Spinal cord (tissue), 10 donors: Measurements from ENCODE around the gene NLE1. TPM values are rescaled to one million over a fixed set of nuclear protein-coding genes. Genes with fewer than 3 reads are reported as not detected.
"Not testable (repeated sequence)": the region's sequence is repeated elsewhere in the genome, so short reads cannot be mapped to it uniquely, and the experiment has no call there.

Experiments
- DNase-seq, 6 donors: peaks; one replicate each; pipeline versions ENCODE4 v3.0.0 to v3.0.0-alpha.2; 2013 to 2015; ENCODE audit warnings: low spot score in 6 of 6, low read depth in 4 of 6
- H3K27ac ChIP-seq: one replicate; pipeline ENCODE4 v1.5.1; 2013; ENCODE audit warnings: low read depth, low read length, control low read depth
- H3K27me3 ChIP-seq: one replicate; pipeline ENCODE4 v1.6.1; 2013; ENCODE audit warnings: low read length; ENCODE audit not compliant: control insufficient read depth, insufficient read depth
- H3K36me3 ChIP-seq: one replicate; pipeline ENCODE4 v1.6.1; 2013; ENCODE audit warnings: low read length; ENCODE audit not compliant: control insufficient read depth, insufficient read depth
- H3K4me1 ChIP-seq: one replicate; pipeline ENCODE4 v1.6.1; 2013; ENCODE audit warnings: low read length; ENCODE audit not compliant: control insufficient read depth, insufficient read depth
- H3K4me3 ChIP-seq: one replicate; pipeline ENCODE4 v1.5.1; 2013; ENCODE audit warnings: low read depth, low read length, control low read depth
- H3K9me3 ChIP-seq: one replicate; pipeline ENCODE4 v1.6.1; 2013; ENCODE audit warnings: low read length; ENCODE audit not compliant: control insufficient read depth, insufficient read depth
- WGBS: methylation state at CpG from one replicate; pipeline ENCODE4 v1.1.5; 2013; ENCODE audit warnings: missing lambda C conversion rate; ENCODE audit not compliant: insufficient coverage; 5-methylcytosine and 5-hydroxymethylcytosine counted together
- polyA plus RNA-seq, 2 donors: library from polyadenylated mRNA; unstranded; fragments of 120-200 nt; gene quantifications; one replicate each; pipeline ENCODE4 v1.2.1, GENCODE V29; 2013; ENCODE audit not compliant: insufficient read length in 2 of 2
- total RNA-seq, 2 donors: library from RNA; depleted of rRNA in 1 of 2; stranded (reverse); fragments of 120-200 nt in 1 of 2; fragments of >200 nt in 1 of 2; gene quantifications; one replicate each; pipeline versions ENCODE4 v1.2.3 to v1.2.4, GENCODE V29; 2013 to 2014
- donor health status: healthy.

NLE1 gene
- total and polyA plus RNA-seq, 4 donors, result 14.2 to 26.1 (median 19.0) TPM

DNA sequence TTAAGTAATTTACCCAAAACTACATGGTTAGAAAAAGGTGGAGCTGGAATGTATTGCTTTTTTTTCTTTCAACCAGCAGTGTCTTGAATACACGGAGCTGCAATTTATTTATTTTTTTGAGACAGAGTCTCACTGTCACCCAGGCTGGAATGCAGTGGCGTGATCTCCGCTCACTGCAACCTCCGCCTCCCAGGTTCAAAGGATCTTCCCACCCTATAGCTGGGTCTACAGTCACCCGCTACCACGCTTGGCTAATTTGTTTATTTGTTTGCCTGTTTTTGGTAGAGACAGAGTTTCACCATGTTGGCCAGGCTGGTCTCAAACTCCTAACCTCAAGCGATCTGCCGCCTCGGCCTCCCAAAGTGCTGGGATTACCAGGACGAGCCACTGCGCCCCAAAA lies 51.4 kb downstream of the NLE1 start:
- peaks cover 18% of the 10 kb centered on the region for H3K4me1 ChIP-seq
- H3K36me3 ChIP-seq, H3K27ac ChIP-seq, H3K27me3 ChIP-seq, H3K4me3 ChIP-seq, H3K9me3 ChIP-seq, DNase-seq: not testable (repeated sequence)
- WGBS, result 90% methylated on average over 5 of the region's 11 CpGs

DNA sequence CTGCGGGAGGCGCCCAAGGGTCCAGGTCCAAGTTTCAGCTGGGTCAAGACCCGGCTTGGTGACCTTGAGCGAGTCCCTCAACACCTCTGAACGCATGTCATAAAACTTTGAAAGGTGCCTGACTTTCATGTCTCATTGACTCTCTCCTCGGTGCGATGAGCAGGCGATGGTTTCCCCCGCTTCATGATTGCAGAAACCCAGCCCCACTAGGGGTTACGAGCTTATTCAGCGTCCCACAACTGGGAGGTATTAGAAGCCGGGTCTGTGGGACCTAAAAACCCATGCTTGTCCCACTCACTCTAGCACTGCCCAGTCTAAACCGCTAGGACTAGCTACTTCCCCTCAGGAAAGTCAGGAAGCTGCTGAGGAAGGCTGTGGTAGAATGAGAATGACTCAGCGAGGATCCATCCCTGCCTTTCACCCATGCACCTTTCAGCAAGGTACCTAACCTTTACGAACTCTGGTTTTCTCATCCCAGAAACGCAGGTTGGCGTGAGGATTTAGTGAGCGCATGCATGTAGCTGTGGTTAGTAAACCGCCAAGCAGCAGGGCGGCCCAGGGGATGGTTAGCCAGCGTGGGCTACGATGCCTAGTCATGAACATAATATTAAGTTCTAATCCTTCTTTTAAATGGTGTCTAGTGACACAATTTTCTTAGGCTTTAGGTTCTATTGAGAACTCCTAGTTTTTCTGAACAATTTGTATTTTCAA lies 52.4 kb downstream of the NLE1 start:
- H3K4me1 ChIP-seq, result peaks cover 18% of the 10 kb centered on the region
- no peak for DNase-seq
- 34% methylated on average over 13 of the region's 22 CpGs for WGBS
- no peaks in the 10 kb centered on the region for H3K27me3 ChIP-seq
- H3K9me3 ChIP-seq, result no peaks in the 10 kb centered on the region
- H3K27ac ChIP-seq, result peak overlapping the region; percentile 4
- H3K4me3 ChIP-seq, result peak overlapping the region; percentile 10
- no peaks in the 10 kb centered on the region for H3K36me3 ChIP-seq

GRCh38 chr17:35088881-35089585 lies 53.1 kb downstream of the NLE1 start:
- WGBS, result under 1% methylated on average over 60 of the region's 80 CpGs
- peak overlapping the region; percentile 86 for H3K4me3 ChIP-seq
- peak; percentile 50 to 96 (median 80) for DNase-seq

GRCh38 chr17:35088356-35088880 lies 53.7 kb downstream of the NLE1 start:
- Histone ChIP-seq H3K27me3 (no peaks in the 10 kb centered on the region), H3K4me3 (peak overlapping the region; percentile 86), H3K27ac (peak overlapping the region; percentile 50), H3K9me3 (no peaks in the 10 kb centered on the region), H3K36me3 (no peaks in the 10 kb centered on the region), H3K4me1 (peaks cover 22% of the 10 kb centered on the region)
- WGBS, result 0% methylated on average over 23 of the region's 26 CpGs
- DNase-seq, result peak in 4 of 6 donors; percentile 24 to 73 (median 54)

More at GRCh38 chr17:35088881-35089585, 53.1 kb downstream of the NLE1 start:
- no peaks in the 10 kb centered on the region for H3K9me3 ChIP-seq
- H3K36me3 ChIP-seq, result no peaks in the 10 kb centered on the region
- peak overlapping the region; percentile 50 for H3K27ac ChIP-seq
- H3K27me3 ChIP-seq, result no peaks in the 10 kb centered on the region
- H3K4me1 ChIP-seq, result peaks cover 18% of the 10 kb centered on the region

GRCh38 chr17:35087731-35088355 lies 54.3 kb downstream of the NLE1 start:
- peak overlapping the region; percentile 50 for H3K27ac ChIP-seq
- H3K36me3 ChIP-seq, result no peaks in the 10 kb centered on the region
- WGBS, result 21% methylated on average over 4 of the region's 9 CpGs
- no peaks in the 10 kb centered on the region for H3K27me3 ChIP-seq
- H3K4me1 ChIP-seq, result peaks cover 23% of the 10 kb centered on the region
- peak in 2 of 6 donors; percentile 22 to 61 for DNase-seq
- H3K9me3 ChIP-seq, result no peaks in the 10 kb centered on the region
- H3K4me3 ChIP-seq, result peak overlapping the region; percentile 86

- Histone ChIP-seq H3K9me3 (no peaks in the 10 kb centered on the region), H3K27me3 (no peaks in the 10 kb centered on the region), H3K27ac (no peak overlapping the region), H3K4me1 (peaks cover 23% of the 10 kb centered on the region), H3K36me3 (no peaks in the 10 kb centered on the region), H3K4me3 (no peak overlapping the region)
- 97% methylated on average over 5 of the region's 8 CpGs for WGBS
- DNase-seq, result no peak
Measured at GRCh38 chr17:35086931-35087573, 55.1 kb downstream of the NLE1 start.

GRCh38 chr17:35086164-35086563 lies 55.9 kb downstream of the NLE1 start:
- Histone ChIP-seq H3K27ac (no peak overlapping the region), H3K4me3 (no peak overlapping the region)

DNA sequence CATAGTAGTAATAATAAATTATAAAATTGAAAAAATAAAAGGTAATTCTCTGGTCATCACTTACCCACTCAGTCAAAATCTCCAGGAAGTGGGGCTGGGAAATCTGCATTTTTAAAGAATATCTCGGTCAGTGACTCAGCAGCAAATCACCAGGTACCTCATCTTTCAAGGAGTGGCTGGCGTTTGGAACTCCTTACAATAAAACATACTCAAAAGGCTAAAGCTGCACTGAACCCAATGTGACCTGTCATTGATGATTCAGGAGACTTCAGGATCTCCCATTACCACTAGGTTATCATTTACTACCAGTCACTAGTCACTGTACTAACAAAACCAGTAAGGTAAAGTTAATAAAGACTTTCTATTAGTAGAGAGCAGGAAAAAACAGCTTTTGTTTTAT lies 57.1 kb downstream of the NLE1 start:
- no peaks in the 10 kb centered on the region for H3K36me3 ChIP-seq
- H3K27me3 ChIP-seq, result no peaks in the 10 kb centered on the region
- WGBS, result 80% methylated on average over 1 of the region's 2 CpGs
- no peak for DNase-seq
- no peak overlapping the region for H3K4me3 ChIP-seq
- H3K9me3 ChIP-seq, result no peaks in the 10 kb centered on the region
- H3K27ac ChIP-seq, result no peak overlapping the region
- H3K4me1 ChIP-seq, result peaks cover 23% of the 10 kb centered on the region

More at GRCh38 chr17:35086164-35086563, 55.9 kb downstream of the NLE1 start:
- H3K36me3 ChIP-seq, result no peaks in the 10 kb centered on the region
- no peaks in the 10 kb centered on the region for H3K27me3 ChIP-seq
- H3K4me1 ChIP-seq, result peaks cover 23% of the 10 kb centered on the region
- no peak for DNase-seq
- H3K9me3 ChIP-seq, result no peaks in the 10 kb centered on the region
- 98% methylated on average over 8 of the region's 8 CpGs for WGBS

DNA sequence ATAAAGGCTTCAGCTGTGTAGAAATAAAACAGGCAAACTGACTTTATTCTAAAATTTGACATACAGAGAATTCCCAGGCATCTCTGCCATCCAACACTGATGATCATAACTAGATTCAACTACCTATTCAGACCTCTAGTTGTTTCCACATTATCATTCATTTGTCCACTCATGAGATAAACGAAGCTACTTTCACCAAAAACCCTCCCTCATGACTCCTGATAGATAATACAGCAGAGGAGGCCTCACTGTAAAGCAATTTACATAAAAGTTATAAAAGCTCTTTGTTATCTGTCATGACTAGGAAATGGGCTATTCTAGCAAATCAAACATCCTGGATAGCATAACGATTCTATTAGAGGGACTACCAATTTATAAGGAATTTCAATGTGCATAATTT lies 59.0 kb downstream of the NLE1 start:
- DNase-seq, result no peak

More for the DNA sequence above, 59.0 kb downstream of the NLE1 start:
- Histone ChIP-seq H3K27ac (no peak overlapping the region), H3K4me1 (peaks cover 9% of the 10 kb centered on the region), H3K27me3 (no peaks in the 10 kb centered on the region), H3K9me3 (no peaks in the 10 kb centered on the region), H3K36me3 (no peaks in the 10 kb centered on the region), H3K4me3 (no peak overlapping the region)
- WGBS, result no CpG with 5 or more reads among the region's 2 CpGs
